HUES64 (cell line): ENCODE results near the gene KLHDC1. TPM values are rescaled to one million over a fixed set of nuclear protein-coding genes. Genes with fewer than 3 reads are reported as not detected.
"Not testable (repeated sequence)": the region's sequence is repeated elsewhere in the genome, so short reads cannot be mapped to it uniquely, and the experiment has no call there.

ENCODE experiments used
- H3K27ac ChIP-seq: 2 replicates; pipeline ENCODE4 v1.7.0; 2013; ENCODE audit warnings: low read depth, low read length, inconsistent platforms
- H3K27me3 ChIP-seq: 2 replicates; pipeline ENCODE4 v1.6.1; 2013; ENCODE audit warnings: mild to moderate bottlenecking, low read length; ENCODE audit not compliant: insufficient read depth
- H3K36me3 ChIP-seq: 2 replicates; pipeline ENCODE4 v1.6.1; 2013; ENCODE audit warnings: mild to moderate bottlenecking, low read length; ENCODE audit not compliant: insufficient read depth
- H3K4me1 ChIP-seq: 2 replicates; pipeline ENCODE4 v1.6.1; 2013; ENCODE audit warnings: mild to moderate bottlenecking, low read length, moderate library complexity; ENCODE audit not compliant: insufficient read depth
- H3K4me3 ChIP-seq: 2 replicates; pipeline ENCODE4 v1.5.1; 2013; ENCODE audit warnings: mild to moderate bottlenecking, low read length, moderate library complexity
- H3K9ac ChIP-seq: 2 replicates; pipeline ENCODE4 v1.6.1; 2013; ENCODE audit warnings: mild to moderate bottlenecking, low read depth, low read length
- H3K9me3 ChIP-seq: 2 replicates; pipeline ENCODE4 v1.6.1; 2013; ENCODE audit warnings: low read depth, low read length; ENCODE audit not compliant: insufficient read depth
- WGBS: fragments of 150-250, 120-280 bp; methylation state at CpG from one replicate; pipeline ENCODE4 v1.1.7; 2013; ENCODE audit warnings: missing lambda C conversion rate; 5-methylcytosine and 5-hydroxymethylcytosine counted together
- polyA plus RNA-seq, 2 experiments: library from polyadenylated mRNA; stranded (reverse); fragments of 50-300 nt; gene quantifications; one replicate each; pipeline ENCODE4 v1.2.3, GENCODE V29; 2013

Gene KLHDC1
- 0.20 TPM for polyA plus RNA-seq (2013, experiment 1 of 2)
- 0.38 TPM for polyA plus RNA-seq (2013, experiment 2 of 2)

GRCh38 chr14:49692811-49693734 is at the start of gene KLHDC1:
KLHDC1 (plus strand) TSS chr14:49693120; CDS start chr14:49693195, 75 bp downstream.
- peaks cover 8% of the 10 kb centered on the region for H3K4me1 ChIP-seq
- H3K4me3 ChIP-seq = peak within 1 kb of the TSS; percentile 81
- 2% methylated on average over 83 of the region's 88 CpGs for WGBS
- peaks cover 39% of the 10 kb centered on the region for H3K27me3 ChIP-seq
- no peaks in the 10 kb centered on the region for H3K36me3 ChIP-seq
- peak within 1 kb of the TSS; percentile 71 for H3K9ac ChIP-seq
- no peak within 1 kb of the TSS; the same call in 1 of the 2 replicates for H3K27ac ChIP-seq
- H3K9me3 ChIP-seq = no peaks in the 10 kb centered on the region

GRCh38 chr14:49653508-49653907 is 39.4 kb upstream of the KLHDC1 start:
- Histone ChIP-seq H3K27me3 (no peaks in the 10 kb centered on the region), H3K4me1 (no peaks in the 10 kb centered on the region), H3K9me3 (no peaks in the 10 kb centered on the region), H3K4me3 (no peak overlapping the region), H3K9ac (no peak overlapping the region), H3K36me3 (peaks cover 64% of the 10 kb centered on the region), H3K27ac (no peak overlapping the region)
- WGBS = 92% methylated on average over 5 of the region's 6 CpGs

- Histone ChIP-seq H3K4me1 (no peaks in the 10 kb centered on the region), H3K36me3 (peaks cover 62% of the 10 kb centered on the region), H3K9ac (no peak overlapping the region), H3K4me3 (no peak overlapping the region), H3K27me3 (no peaks in the 10 kb centered on the region), H3K9me3 (no peaks in the 10 kb centered on the region), H3K27ac (no peak overlapping the region)
- 100% methylated on average over 2 of the region's 3 CpGs for WGBS
Observed at GRCh38 chr14:49654511-49654910, 38.4 kb upstream of the KLHDC1 start.

GRCh38 chr14:49657500-49657899 is 35.4 kb upstream of the KLHDC1 start:
- H3K27ac ChIP-seq, H3K9me3 ChIP-seq, H3K4me1 ChIP-seq, H3K4me3 ChIP-seq, H3K9ac ChIP-seq, H3K27me3 ChIP-seq: not testable (repeated sequence)
- WGBS = 96% methylated on average over 5 of the region's 6 CpGs
- H3K36me3 ChIP-seq = peaks cover 58% of the 10 kb centered on the region

- no peak overlapping the region for H3K27ac ChIP-seq
- WGBS = 100% methylated on average over 1 of the region's 2 CpGs
- H3K36me3 ChIP-seq = peaks cover 53% of the 10 kb centered on the region
Observed at GRCh38 chr14:49659526-49660455, 33.1 kb upstream of the KLHDC1 start.

GRCh38 chr14:49670475-49670874 is 22.4 kb upstream of the KLHDC1 start:
- Histone ChIP-seq H3K27ac (no peak overlapping the region), H3K9me3 (no peaks in the 10 kb centered on the region), H3K9ac (no peak overlapping the region), H3K4me3 (no peak overlapping the region), H3K4me1 (no peaks in the 10 kb centered on the region), H3K27me3 (no peaks in the 10 kb centered on the region), H3K36me3 (peaks cover 65% of the 10 kb centered on the region)

More at GRCh38 chr14:49659526-49660455, 33.1 kb upstream of the KLHDC1 start:
- Histone ChIP-seq H3K9me3 (no peaks in the 10 kb centered on the region), H3K4me1 (no peaks in the 10 kb centered on the region), H3K9ac (no peak overlapping the region), H3K27me3 (no peaks in the 10 kb centered on the region), H3K4me3 (no peak overlapping the region)

GRCh38 chr14:49673586-49673985 is 19.3 kb upstream of the KLHDC1 start:
- Histone ChIP-seq H3K27ac (no peak overlapping the region), H3K9me3 (no peaks in the 10 kb centered on the region), H3K4me3 (no peak overlapping the region), H3K36me3 (peaks cover 63% of the 10 kb centered on the region), H3K4me1 (no peaks in the 10 kb centered on the region), H3K9ac (no peak overlapping the region), H3K27me3 (no peaks in the 10 kb centered on the region)
- WGBS = 100% methylated on average over 1 of the region's 2 CpGs

- no peaks in the 10 kb centered on the region for H3K9me3 ChIP-seq
- no peaks in the 10 kb centered on the region for H3K4me1 ChIP-seq
- H3K27me3 ChIP-seq = no peaks in the 10 kb centered on the region
- WGBS = 93% methylated on average over 4 of the region's 4 CpGs
- H3K27ac ChIP-seq = no peak overlapping the region
- no peak overlapping the region for H3K9ac ChIP-seq
- H3K36me3 ChIP-seq = peaks cover 81% of the 10 kb centered on the region
- no peak overlapping the region for H3K4me3 ChIP-seq
Observed at GRCh38 chr14:49677643-49678042, 15.3 kb upstream of the KLHDC1 start.

- Histone ChIP-seq H3K27me3 (no peaks in the 10 kb centered on the region), H3K27ac (no peak overlapping the region), H3K9me3 (no peaks in the 10 kb centered on the region), H3K4me3 (no peak overlapping the region), H3K4me1 (no peaks in the 10 kb centered on the region), H3K9ac (no peak overlapping the region), H3K36me3 (peaks cover 79% of the 10 kb centered on the region)
- WGBS = 95% methylated on average over 2 of the region's 2 CpGs
Observed at GRCh38 chr14:49679271-49679670, 13.6 kb upstream of the KLHDC1 start.

GRCh38 chr14:49686425-49686824 is 6.5 kb upstream of the KLHDC1 start:
- WGBS = 92% methylated on average over 2 of the region's 4 CpGs
- H3K27ac ChIP-seq = no peak overlapping the region
- peaks cover 8% of the 10 kb centered on the region for H3K4me1 ChIP-seq
- no peaks in the 10 kb centered on the region for H3K9me3 ChIP-seq
- H3K27me3 ChIP-seq = peaks cover 9% of the 10 kb centered on the region
- no peak overlapping the region for H3K4me3 ChIP-seq
- H3K9ac ChIP-seq = no peak overlapping the region
- H3K36me3 ChIP-seq = peaks cover 24% of the 10 kb centered on the region
